Peyer's patch (tissue), 4 donors: ENCODE measurements around the gene DNAH2.

ENCODE experiments used
- POLR2A ChIP-seq, 2 donors: fragments of 450-650 bp; IDR thresholded peaks; one replicate each; pipeline ENCODE4 v1.5.1; 2017; ENCODE audit warnings: antibody characterized with exemption in 2 of 2, mild to moderate bottlenecking in 2 of 2, moderate library complexity in 2 of 2
- TF ChIP-seq, protein P1 (sequence below), 6 experiments: fragments of 450-650 bp in 4 of 6; fragments of 200-600 bp in 2 of 6; sonication (generic) in 1 of 6; IDR thresholded peaks; one replicate each; pipeline ENCODE4 v1.5.1; 2017 to 2019; ENCODE audit warnings: antibody characterized with exemption in 6 of 6, mild to moderate bottlenecking in 3 of 6, moderate library complexity in 1 of 6

DNA sequence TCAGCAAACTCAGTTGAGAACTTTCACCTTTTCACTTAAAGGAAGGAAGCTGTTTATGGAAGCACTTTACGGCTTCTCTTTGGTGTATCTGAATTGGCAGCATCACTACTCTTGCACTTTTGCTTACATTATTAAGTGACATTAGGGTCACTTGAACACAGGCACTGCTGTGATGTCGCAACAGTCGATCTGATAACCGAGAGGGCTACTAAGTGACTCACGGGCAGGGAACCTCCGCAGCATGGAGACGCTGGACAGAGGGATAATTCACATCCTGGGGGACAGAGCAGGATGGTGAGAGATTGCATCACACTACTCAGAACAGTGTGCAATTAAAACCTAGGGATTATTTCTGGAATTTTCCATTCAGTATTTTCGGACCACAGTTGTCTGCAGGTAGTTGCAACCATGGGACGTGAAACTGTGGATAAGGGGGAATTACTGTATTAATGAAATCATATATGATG is 56.5 kb downstream of the DNAH2 start:
- TF ChIP-seq, protein P1, sequence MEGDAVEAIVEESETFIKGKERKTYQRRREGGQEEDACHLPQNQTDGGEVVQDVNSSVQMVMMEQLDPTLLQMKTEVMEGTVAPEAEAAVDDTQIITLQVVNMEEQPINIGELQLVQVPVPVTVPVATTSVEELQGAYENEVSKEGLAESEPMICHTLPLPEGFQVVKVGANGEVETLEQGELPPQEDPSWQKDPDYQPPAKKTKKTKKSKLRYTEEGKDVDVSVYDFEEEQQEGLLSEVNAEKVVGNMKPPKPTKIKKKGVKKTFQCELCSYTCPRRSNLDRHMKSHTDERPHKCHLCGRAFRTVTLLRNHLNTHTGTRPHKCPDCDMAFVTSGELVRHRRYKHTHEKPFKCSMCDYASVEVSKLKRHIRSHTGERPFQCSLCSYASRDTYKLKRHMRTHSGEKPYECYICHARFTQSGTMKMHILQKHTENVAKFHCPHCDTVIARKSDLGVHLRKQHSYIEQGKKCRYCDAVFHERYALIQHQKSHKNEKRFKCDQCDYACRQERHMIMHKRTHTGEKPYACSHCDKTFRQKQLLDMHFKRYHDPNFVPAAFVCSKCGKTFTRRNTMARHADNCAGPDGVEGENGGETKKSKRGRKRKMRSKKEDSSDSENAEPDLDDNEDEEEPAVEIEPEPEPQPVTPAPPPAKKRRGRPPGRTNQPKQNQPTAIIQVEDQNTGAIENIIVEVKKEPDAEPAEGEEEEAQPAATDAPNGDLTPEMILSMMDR (IDR thresholded peaks at IDR 0.05): no peak
- TF ChIP-seq POLR2A (IDR thresholded peaks at IDR 0.05): no peak
